B cell (primary cell): ENCODE data around the gene WDFY2. TPM values are rescaled to one million over a fixed set of nuclear protein-coding genes. Genes with fewer than 3 reads are reported as not detected.

Experiments used
- ATAC-seq: fragments of 200-7000 bp; cut with Tn5 transposase; one replicate; pipeline ENCODE4 v1.10.0; 2021; ENCODE audit warnings: low read depth, mild to moderate bottlenecking, moderate number of reproducible peaks, moderate library complexity
- CTCF ChIA-PET: fragments of 350-600 bp; sonication (Branson Sonifier 250); formaldehyde crosslinking; loops from one replicate; lab custom pipeline; 2021; ENCODE audit warnings: antibody characterized with exemption, inconsistent platforms; lab: Charles Lee
- POLR2A ChIA-PET: fragments of 350-600 bp; sonication (Branson Sonifier 250); formaldehyde crosslinking; loops from one replicate; lab custom pipeline; 2021; ENCODE audit warnings: antibody characterized with exemption; lab: Charles Lee
- DNase-seq: peaks from one replicate; pipeline ENCODE4 v3.0.0; 2013
- H2AFZ ChIP-seq: 2 replicates; pipeline ENCODE4 v1.6.1; 2012; ENCODE audit warnings: mild to moderate bottlenecking, low read depth, low read length; ENCODE audit not compliant: insufficient read depth, poor library complexity, severe bottlenecking
- H3K27ac ChIP-seq, 2 donors: 1 replicate in 1 of 2; 2 replicates in 1 of 2; pipeline ENCODE4 v1.5.1; 2012 to 2013; ENCODE audit warnings: low read length in 2 of 2, mild to moderate bottlenecking in 2 of 2, moderate library complexity in 1 of 2
- H3K27me3 ChIP-seq, 4 experiments: fragments of 200-600 bp in 1 of 4; sonication (generic) in 1 of 4; replicated peaks in 1 of 4; 1 replicate in 2 of 4; 2 replicates in 2 of 4; pipeline versions ENCODE4 v1.6.1 to v1.7.0; 2013 to 2016; ENCODE audit warnings: low read length in 3 of 4, mild to moderate bottlenecking in 2 of 4, mixed read lengths in 1 of 4, moderate library complexity in 1 of 4; ENCODE audit not compliant: insufficient read depth in 4 of 4, control insufficient read depth in 3 of 4; ENCODE audit errors: control extremely low read depth in 1 of 4
- H3K36me3 ChIP-seq, 2 experiments: replicated peaks in 1 of 2; 1 replicate in 1 of 2; 2 replicates in 1 of 2; pipeline versions ENCODE4 v1.6.1 to v1.7.1; 2013; ENCODE audit warnings: low read length in 1 of 2; ENCODE audit not compliant: insufficient read depth in 2 of 2, control insufficient read depth in 1 of 2; ENCODE audit errors: control extremely low read depth in 1 of 2, extremely low read depth in 1 of 2
- H3K4me1 ChIP-seq, 2 donors: fragments of 200-600 bp in 1 of 2; sonication (generic) in 1 of 2; 1 replicate in 1 of 2; 2 replicates in 1 of 2; pipeline versions ENCODE4 v1.5.1 to v1.6.1; 2013 to 2017; ENCODE audit warnings: low read length in 2 of 2; ENCODE audit not compliant: control insufficient read depth in 2 of 2, insufficient read depth in 2 of 2
- H3K4me2 ChIP-seq: replicated peaks from 2 replicates; pipeline ENCODE3; 2012; ENCODE audit warnings: mild to moderate bottlenecking, low read depth, low read length; ENCODE audit not compliant: poor library complexity, severe bottlenecking
- H3K4me3 ChIP-seq, 5 experiments: fragments of 200-600 bp in 1 of 5; sonication (generic) in 1 of 5; 1 replicate in 3 of 5; 2 replicates in 2 of 5; pipeline versions ENCODE4 v1.5.1 to v1.7.0; 2011 to 2016; ENCODE audit warnings: low read length in 4 of 5, mild to moderate bottlenecking in 4 of 5, low read depth in 2 of 5, control low read depth in 1 of 5, moderate library complexity in 1 of 5; ENCODE audit not compliant: insufficient read depth in 1 of 5; ENCODE audit errors: control extremely low read depth in 1 of 5, extremely low read depth in 1 of 5
- H3K79me2 ChIP-seq: fragments of 200-600 bp; sonication (generic); one replicate; pipeline ENCODE4 v1.6.0; 2016; ENCODE audit warnings: low read length; ENCODE audit not compliant: control insufficient read depth, insufficient read depth
- H3K9ac ChIP-seq: fragments of 200-600 bp; sonication (generic); 2 replicates; pipeline ENCODE4 v1.6.1; 2017; ENCODE audit warnings: mild to moderate bottlenecking, low read length, moderate library complexity
- H3K9me3 ChIP-seq, 3 donors: one replicate each; pipeline versions ENCODE4 v1.6.1 to v1.7.1; 2013; ENCODE audit warnings: low read length in 2 of 3; ENCODE audit not compliant: control insufficient read depth in 2 of 3, insufficient read depth in 1 of 3; ENCODE audit errors: control extremely low read depth in 1 of 3
- H4K20me1 ChIP-seq: 2 replicates; pipeline ENCODE4 v1.6.0; 2012; ENCODE audit warnings: mild to moderate bottlenecking, low read length; ENCODE audit not compliant: insufficient read depth, control insufficient read depth, poor library complexity, severe bottlenecking
- H3K27ac Mint-ChIP-seq: one replicate; pipeline ENCODE4 v1.8.0; 2021; ENCODE audit warnings: mixed read lengths
- H3K27me3 Mint-ChIP-seq: one replicate; pipeline ENCODE4 v1.8.0; 2021; ENCODE audit warnings: mixed read lengths
- H3K4me1 Mint-ChIP-seq: one replicate; pipeline ENCODE4 v1.8.0; 2021; ENCODE audit warnings: mixed read lengths
- H3K4me3 Mint-ChIP-seq: one replicate; pipeline ENCODE4 v1.8.0; 2021; ENCODE audit warnings: mixed read lengths
- H3K9me3 Mint-ChIP-seq: one replicate; pipeline ENCODE4 v1.8.0; 2022; ENCODE audit warnings: mixed read lengths; ENCODE audit not compliant: insufficient read depth
- EZH2 ChIP-seq: IDR thresholded peaks from 2 replicates; pipeline ENCODE4 v1.6.1; 2012; ENCODE audit warnings: borderline replicate concordance, low read depth, mild to moderate bottlenecking, moderate library complexity, low read length; ENCODE audit not compliant: insufficient read depth, poor library complexity, severe bottlenecking
- WGBS: methylation state at CpG from one replicate; pipeline ENCODE4 v1.1.5; 2013; ENCODE audit warnings: missing lambda C conversion rate; ENCODE audit not compliant: insufficient coverage; 5-methylcytosine and 5-hydroxymethylcytosine counted together
- intact Hi-C: fragments of 100-400 bp; cut with micrococcal nuclease; formaldehyde crosslinking; loops from one replicate; pipeline ENCODE4 v1.10.0; 2022
- polyA plus RNA-seq: library from polyadenylated mRNA; depleted of rRNA; stranded (reverse); fragments of >200 nt; gene quantifications from 2 replicates; pipeline ENCODE4 v1.2.3, GENCODE V29; 2012
- total RNA-seq, 2 donors: library from RNA; stranded (reverse); fragments of 120-200 nt in 1 of 2; gene quantifications; 1 replicate in 1 of 2; 2 replicates in 1 of 2; pipeline versions ENCODE4 v1.2.3 to v1.2.4, GENCODE V29; 2013 to 2022
- TF ChIP-seq, protein P1 (sequence below): fragments of 200-600 bp; IDR thresholded peaks from one replicate; pipeline ENCODE4 v1.8.0; 2022; ENCODE audit warnings: antibody characterized with exemption, mild to moderate bottlenecking

The WDFY2 gene
- total and polyA plus RNA-seq, 2 donors (not counting 1 experiment from before 2014, with no cell fraction given) = 12.4 to 47.7 TPM

DNA sequence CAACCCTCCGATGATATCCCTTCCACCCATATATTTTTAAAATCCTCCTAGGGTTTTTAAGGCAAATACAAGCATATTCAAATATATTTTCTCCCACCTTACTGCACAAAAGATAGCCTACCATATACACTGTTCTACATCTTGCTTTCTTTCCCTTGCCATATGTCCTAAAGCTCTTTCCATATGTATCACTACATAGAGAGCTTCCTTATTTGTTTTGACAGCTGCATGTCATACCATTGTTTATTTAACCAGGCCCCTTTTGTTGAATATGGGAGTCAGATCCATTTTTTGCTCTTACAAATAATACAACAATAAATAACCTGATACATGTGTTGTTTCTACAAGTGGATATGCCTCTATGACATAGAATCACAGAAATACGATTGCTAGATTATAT lies 32.8 kb upstream of the WDFY2 start:
- no peak overlapping the region for H3K4me3 ChIP-seq
- no peak overlapping the region for H3K27ac ChIP-seq
- intact Hi-C loops = no loop called here
- no peak overlapping the region for H3K4me3 Mint-ChIP-seq
- no peaks in the 10 kb centered on the region for H3K9me3 Mint-ChIP-seq
- H4K20me1 ChIP-seq = no peaks in the 10 kb centered on the region
- 100% methylated on average over 1 of the region's 2 CpGs for WGBS
- H3K4me1 Mint-ChIP-seq = peaks cover 5% of the 10 kb centered on the region
- ChIA-PET POLR2A (no interaction called here), CTCF (no interaction called here)
- no peak overlapping the region for H2AFZ ChIP-seq
- H3K36me3 ChIP-seq = no peaks in the 10 kb centered on the region
- TF ChIP-seq, protein P1, sequence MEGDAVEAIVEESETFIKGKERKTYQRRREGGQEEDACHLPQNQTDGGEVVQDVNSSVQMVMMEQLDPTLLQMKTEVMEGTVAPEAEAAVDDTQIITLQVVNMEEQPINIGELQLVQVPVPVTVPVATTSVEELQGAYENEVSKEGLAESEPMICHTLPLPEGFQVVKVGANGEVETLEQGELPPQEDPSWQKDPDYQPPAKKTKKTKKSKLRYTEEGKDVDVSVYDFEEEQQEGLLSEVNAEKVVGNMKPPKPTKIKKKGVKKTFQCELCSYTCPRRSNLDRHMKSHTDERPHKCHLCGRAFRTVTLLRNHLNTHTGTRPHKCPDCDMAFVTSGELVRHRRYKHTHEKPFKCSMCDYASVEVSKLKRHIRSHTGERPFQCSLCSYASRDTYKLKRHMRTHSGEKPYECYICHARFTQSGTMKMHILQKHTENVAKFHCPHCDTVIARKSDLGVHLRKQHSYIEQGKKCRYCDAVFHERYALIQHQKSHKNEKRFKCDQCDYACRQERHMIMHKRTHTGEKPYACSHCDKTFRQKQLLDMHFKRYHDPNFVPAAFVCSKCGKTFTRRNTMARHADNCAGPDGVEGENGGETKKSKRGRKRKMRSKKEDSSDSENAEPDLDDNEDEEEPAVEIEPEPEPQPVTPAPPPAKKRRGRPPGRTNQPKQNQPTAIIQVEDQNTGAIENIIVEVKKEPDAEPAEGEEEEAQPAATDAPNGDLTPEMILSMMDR = no peak
- TF ChIP-seq EZH2 = no peak
- no peak for DNase-seq
- H3K9me3 ChIP-seq = no peaks in the 10 kb centered on the region
- no peaks in the 10 kb centered on the region for H3K27me3 ChIP-seq
- no peak overlapping the region for H3K27ac Mint-ChIP-seq
- no peaks in the 10 kb centered on the region for H3K79me2 ChIP-seq
- H3K27me3 Mint-ChIP-seq = no peaks in the 10 kb centered on the region
- H3K4me2 ChIP-seq = no peak overlapping the region
- H3K4me1 ChIP-seq = peaks cover 5 to 6% of the 10 kb centered on the region in 2 donors
- no peak for ATAC-seq
- H3K9ac ChIP-seq = no peak overlapping the region

DNA sequence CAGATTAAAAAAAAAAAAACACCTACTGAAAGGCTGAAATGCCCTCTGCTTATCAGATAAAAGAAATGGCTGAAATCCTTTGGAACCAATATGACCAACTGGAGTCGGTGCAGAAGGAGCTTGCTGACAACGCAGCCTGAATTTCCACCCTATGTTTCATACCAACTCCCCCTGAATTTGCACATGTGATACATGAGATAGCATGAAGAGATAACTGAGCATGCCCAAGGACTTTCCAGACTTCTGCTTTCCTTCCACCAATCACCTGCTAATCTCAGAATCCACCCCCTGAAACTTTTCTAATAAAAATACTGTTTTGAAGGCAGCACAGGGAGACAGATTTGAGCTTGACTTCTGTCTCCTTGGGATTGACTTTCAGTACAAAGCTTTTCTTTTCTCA lies 32.2 kb upstream of the WDFY2 start:
- DNase-seq (peak; percentile 34), ATAC-seq (peak; percentile 24)
- Mint-ChIP-seq H3K27me3 (no peaks in the 10 kb centered on the region), H3K9me3 (no peaks in the 10 kb centered on the region), H3K4me3 (no peak overlapping the region), H3K27ac (no peak overlapping the region), H3K4me1 (peaks cover 5% of the 10 kb centered on the region)
- no peak overlapping the region for H3K4me2 ChIP-seq
- H3K9me3 ChIP-seq = no peaks in the 10 kb centered on the region
- H3K36me3 ChIP-seq = no peaks in the 10 kb centered on the region
- no peaks in the 10 kb centered on the region for H4K20me1 ChIP-seq
- no peaks in the 10 kb centered on the region for H3K79me2 ChIP-seq
- no peaks in the 10 kb centered on the region for H3K27me3 ChIP-seq
- ChIA-PET POLR2A (no interaction called here), CTCF (no interaction called here)
- peak overlapping the region; percentile 34 for H2AFZ ChIP-seq
- no peak overlapping the region for H3K4me3 ChIP-seq
- no peak overlapping the region for H3K27ac ChIP-seq
- intact Hi-C loops = no loop called here
- no CpG with 5 or more reads among the region's 2 CpGs for WGBS
- H3K9ac ChIP-seq = no peak overlapping the region
- H3K4me1 ChIP-seq = peaks cover 5 to 6% of the 10 kb centered on the region in 2 donors
- TF ChIP-seq, protein P1 = no peak
- TF ChIP-seq EZH2 = no peak
